Adipocyte (in vitro differentiated cells): Measurements from ENCODE around the gene ABCG5.

Source experiments
- DNase-seq: peaks from one replicate; pipeline ENCODE4 v3.0.0-alpha.2; 2015; ENCODE audit warnings: low read depth
- H3K27me3 ChIP-seq: replicated peaks from 2 replicates; pipeline ENCODE4 v1.7.0; 2013; ENCODE audit warnings: mild to moderate bottlenecking, low read length, moderate library complexity; ENCODE audit not compliant: control insufficient read depth, insufficient read depth
- H3K36me3 ChIP-seq: 2 replicates; pipeline ENCODE4 v1.7.0; 2013; ENCODE audit warnings: low read length, mild to moderate bottlenecking, moderate library complexity; ENCODE audit not compliant: control insufficient read depth, insufficient read depth, severe bottlenecking
- H3K4me1 ChIP-seq: 2 replicates; pipeline ENCODE4 v1.7.0; 2013; ENCODE audit warnings: mild to moderate bottlenecking, low read length, moderate library complexity; ENCODE audit not compliant: control insufficient read depth, insufficient read depth
- H3K4me3 ChIP-seq: 2 replicates; pipeline ENCODE4 v1.7.0; 2013; ENCODE audit warnings: mild to moderate bottlenecking, low read length, moderate library complexity
- H3K9ac ChIP-seq: 2 replicates; pipeline ENCODE4 v1.7.0; 2013; ENCODE audit warnings: mild to moderate bottlenecking, low read length, moderate library complexity
- H3K9me3 ChIP-seq: 2 replicates; pipeline ENCODE4 v1.7.0; 2013; ENCODE audit warnings: mild to moderate bottlenecking, low read length, moderate library complexity; ENCODE audit not compliant: control insufficient read depth

Gene ABCG5

DNA sequence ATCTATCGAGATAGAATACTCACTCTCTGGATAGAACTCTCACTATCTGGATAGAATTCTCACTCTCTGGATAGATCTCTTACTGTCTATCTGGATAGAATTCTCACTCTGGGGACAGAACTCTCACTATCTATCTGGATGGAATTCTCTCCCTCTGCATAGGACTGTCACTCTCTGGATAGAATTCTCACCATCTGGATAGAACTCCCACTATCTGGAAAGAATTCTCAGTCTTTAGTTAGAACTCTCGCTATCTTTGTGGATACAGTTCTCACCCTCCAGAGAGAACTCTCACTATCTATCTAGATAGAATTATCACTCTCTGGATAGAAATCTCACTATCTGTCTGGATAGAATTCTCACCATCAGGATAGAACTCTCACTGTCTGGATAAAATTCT is 16.7 kb upstream of the ABCG5 start:
- Histone ChIP-seq H3K9me3 (no peaks in the 10 kb centered on the region), H3K4me3 (no peak overlapping the region), H3K9ac (no peak overlapping the region), H3K4me1 (no peaks in the 10 kb centered on the region), H3K27me3 (peaks cover 91% of the 10 kb centered on the region), H3K36me3 (no peaks in the 10 kb centered on the region)
- no peak for DNase-seq

DNA sequence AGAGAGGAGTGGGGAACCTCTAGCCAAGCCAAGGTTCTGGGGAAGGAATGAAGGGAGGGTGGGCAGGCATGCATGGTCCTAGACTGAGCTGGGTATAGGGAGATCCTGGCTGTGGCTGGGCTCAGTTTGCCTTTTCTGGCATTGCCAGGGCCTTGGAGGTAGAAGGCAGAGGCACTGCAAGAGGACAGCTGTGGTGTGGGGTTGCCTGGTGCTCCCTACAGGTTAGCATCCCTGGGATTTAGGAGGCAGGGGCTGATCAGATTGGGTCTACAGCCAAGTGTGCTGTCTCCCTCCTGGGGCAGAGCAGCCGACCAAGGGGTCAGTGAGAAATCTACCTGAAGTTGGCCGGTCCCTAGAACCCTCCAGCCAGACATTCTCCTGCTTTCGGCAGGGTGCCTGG is 16.0 kb upstream of the ABCG5 start:
- H3K9me3 ChIP-seq = no peaks in the 10 kb centered on the region
- no peak overlapping the region for H3K9ac ChIP-seq
- no peak for DNase-seq
- H3K4me1 ChIP-seq = no peaks in the 10 kb centered on the region
- no peaks in the 10 kb centered on the region for H3K36me3 ChIP-seq
- H3K27me3 ChIP-seq = peaks cover 84% of the 10 kb centered on the region
- no peak overlapping the region for H3K4me3 ChIP-seq

- no peak for DNase-seq
- Histone ChIP-seq H3K4me1 (no peaks in the 10 kb centered on the region), H3K36me3 (no peaks in the 10 kb centered on the region), H3K9me3 (no peaks in the 10 kb centered on the region), H3K4me3 (no peak overlapping the region), H3K27me3 (peaks cover 73% of the 10 kb centered on the region), H3K9ac (no peak overlapping the region)
These were observed 14.8 kb upstream of the ABCG5 start for GRCh38 chr2:43853141-43854081.

GRCh38 chr2:43852196-43852730 is 13.6 kb upstream of the ABCG5 start:
- H3K9me3 ChIP-seq = no peaks in the 10 kb centered on the region
- H3K36me3 ChIP-seq = no peaks in the 10 kb centered on the region
- DNase-seq = no peak
- H3K27me3 ChIP-seq = peaks cover 71% of the 10 kb centered on the region
- H3K4me3 ChIP-seq = no peak overlapping the region
- no peaks in the 10 kb centered on the region for H3K4me1 ChIP-seq
- no peak overlapping the region for H3K9ac ChIP-seq

- Histone ChIP-seq H3K9me3 (no peaks in the 10 kb centered on the region), H3K36me3 (no peaks in the 10 kb centered on the region), H3K4me1 (no peaks in the 10 kb centered on the region), H3K9ac (no peak overlapping the region), H3K27me3 (peaks cover 68% of the 10 kb centered on the region), H3K4me3 (no peak overlapping the region)
- no peak for DNase-seq
These were observed 12.7 kb upstream of the ABCG5 start for GRCh38 chr2:43851011-43851980.

DNA sequence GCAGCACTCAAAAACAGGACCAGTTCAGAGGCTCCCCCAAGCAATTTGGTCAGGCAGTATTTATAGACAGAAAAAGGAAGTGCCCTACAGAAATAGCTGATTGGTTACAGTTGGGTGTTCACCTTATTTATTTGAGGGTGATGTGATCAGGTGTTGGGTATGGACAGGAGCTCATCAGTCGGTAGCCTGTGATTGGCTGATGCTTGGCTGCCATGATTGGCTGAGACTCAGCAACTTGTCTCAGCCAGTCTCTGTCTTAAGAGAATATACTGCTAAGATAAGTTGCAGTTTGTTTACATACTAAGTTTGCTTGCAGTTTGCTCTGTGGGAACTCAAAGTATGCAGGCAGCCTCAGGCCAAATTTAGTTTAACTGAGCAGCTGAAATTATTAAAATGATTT is 9.6 kb upstream of the ABCG5 start:
- no peak overlapping the region for H3K9ac ChIP-seq
- peak; percentile 31 for DNase-seq
- H3K4me1 ChIP-seq = no peaks in the 10 kb centered on the region
- peaks cover 53% of the 10 kb centered on the region for H3K27me3 ChIP-seq
- no peaks in the 10 kb centered on the region for H3K36me3 ChIP-seq
- H3K4me3 ChIP-seq = no peak overlapping the region
- H3K9me3 ChIP-seq = peaks cover 3% of the 10 kb centered on the region

DNA sequence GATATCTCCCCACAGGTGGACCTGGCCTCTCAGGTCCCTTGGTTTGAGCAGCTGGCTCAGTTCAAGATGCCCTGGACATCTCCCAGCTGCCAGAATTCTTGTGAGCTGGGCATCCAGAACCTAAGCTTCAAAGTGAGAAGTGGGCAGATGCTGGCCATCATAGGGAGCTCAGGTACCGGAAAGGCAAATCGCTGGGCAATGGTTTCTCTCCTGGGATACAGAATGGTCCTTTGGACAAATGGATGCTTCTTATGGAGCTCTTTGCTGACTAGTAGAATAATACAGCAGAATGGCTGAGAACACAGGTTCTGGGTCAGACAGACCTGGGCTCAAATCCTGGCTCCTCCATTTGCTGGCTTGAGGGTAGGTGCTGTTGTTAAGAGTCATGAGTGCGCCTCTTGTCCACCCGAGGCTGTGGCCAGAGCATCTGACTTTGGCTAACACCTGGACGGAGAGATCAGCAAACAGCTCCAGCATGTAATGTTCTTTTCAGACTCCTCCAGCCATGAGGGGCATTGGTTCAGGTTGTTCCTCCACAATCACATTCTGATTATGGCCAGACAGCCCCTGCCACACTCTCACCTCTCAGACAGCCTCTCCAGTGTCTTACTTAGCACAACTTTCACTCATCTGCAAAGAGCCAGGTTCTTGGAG is 7.6 kb upstream of the ABCG5 start:
- H3K4me1 ChIP-seq = no peaks in the 10 kb centered on the region
- H3K4me3 ChIP-seq = no peak overlapping the region
- H3K36me3 ChIP-seq = no peaks in the 10 kb centered on the region
- H3K27me3 ChIP-seq = peaks cover 53% of the 10 kb centered on the region
- no peak overlapping the region for H3K9ac ChIP-seq
- peaks cover 3% of the 10 kb centered on the region for H3K9me3 ChIP-seq
- no peak for DNase-seq

DNA sequence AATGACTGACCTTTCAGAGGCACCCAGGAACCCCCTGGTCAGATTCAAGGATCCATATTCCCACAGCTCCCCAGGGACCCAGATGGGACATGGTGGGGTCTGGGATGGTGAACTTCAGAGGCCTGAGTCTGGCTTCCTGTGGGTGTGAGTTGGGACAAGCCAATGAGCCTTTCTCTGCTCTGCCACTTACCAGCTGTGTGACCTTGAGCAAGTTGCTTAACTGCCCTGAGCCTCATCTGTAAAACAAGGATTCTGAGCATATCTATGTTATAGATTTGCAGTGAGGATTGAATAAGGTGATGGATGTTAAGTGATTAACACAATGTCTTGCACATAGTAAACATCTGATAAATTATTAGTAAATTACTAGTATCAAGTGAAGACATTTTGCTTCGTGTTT is 6.5 kb upstream of the ABCG5 start:
- no peaks in the 10 kb centered on the region for H3K36me3 ChIP-seq
- no peaks in the 10 kb centered on the region for H3K4me1 ChIP-seq
- H3K27me3 ChIP-seq = peaks cover 48% of the 10 kb centered on the region
- peaks cover 3% of the 10 kb centered on the region for H3K9me3 ChIP-seq
- no peak overlapping the region for H3K4me3 ChIP-seq
- no peak overlapping the region for H3K9ac ChIP-seq
- no peak for DNase-seq

GRCh38 chr2:43842866-43843226 is 4.2 kb upstream of the ABCG5 start:
- no peak for DNase-seq
- Histone ChIP-seq H3K9ac (no peak overlapping the region), H3K4me3 (no peak overlapping the region), H3K27me3 (peaks cover 51% of the 10 kb centered on the region), H3K36me3 (no peaks in the 10 kb centered on the region), H3K4me1 (no peaks in the 10 kb centered on the region), H3K9me3 (peaks cover 3% of the 10 kb centered on the region)

GRCh38 chr2:43841949-43842865 is 3.6 kb upstream of the ABCG5 start:
- Histone ChIP-seq H3K4me1 (no peaks in the 10 kb centered on the region), H3K9me3 (peaks cover 3% of the 10 kb centered on the region), H3K9ac (no peak overlapping the region), H3K4me3 (no peak overlapping the region), H3K36me3 (no peaks in the 10 kb centered on the region), H3K27me3 (peaks cover 48% of the 10 kb centered on the region)
- DNase-seq = no peak
